ENCODE data around the gene PPP1R12A.

The PPP1R12A gene

DNA sequence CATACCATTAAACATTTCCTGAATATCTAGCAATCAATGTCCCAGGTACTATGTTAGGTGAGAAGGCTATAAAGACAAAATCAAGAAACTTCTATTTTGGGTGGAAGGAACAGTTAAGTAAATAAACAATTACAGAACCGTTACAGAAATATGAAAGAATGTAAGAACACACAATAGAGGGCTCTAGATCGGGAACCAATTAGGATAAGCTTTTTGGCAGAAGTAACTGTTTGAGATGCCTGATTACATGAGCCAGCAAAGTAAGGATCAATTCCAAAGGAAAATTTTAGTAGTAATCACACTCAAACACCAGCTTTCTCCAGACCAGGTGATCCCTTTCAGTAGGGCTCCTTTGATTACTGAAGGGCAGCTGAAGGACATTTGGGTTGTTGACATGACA lies 33.9 kb downstream of the PPP1R12A start:
- TF ChIP-seq POLR2AphosphoS5 (IDR thresholded peaks at IDR 0.05; ENCODE audit: low read depth, low read length) (no peak), SIN3A (IDR thresholded peaks at IDR 0.05; ENCODE audit: borderline replicate concordance, insufficient read depth, low read length) (no peak), FOXP2 (optimal IDR thresholded peaks at IDR 0.05; ENCODE audit: borderline replicate concordance, extremely low read depth, extremely low read length, insufficient read depth) (no peak), TAF1 (IDR thresholded peaks at IDR 0.05; ENCODE audit: borderline replicate concordance, insufficient read depth, low read length) (no peak)
- TF ChIP-seq, protein P1, sequence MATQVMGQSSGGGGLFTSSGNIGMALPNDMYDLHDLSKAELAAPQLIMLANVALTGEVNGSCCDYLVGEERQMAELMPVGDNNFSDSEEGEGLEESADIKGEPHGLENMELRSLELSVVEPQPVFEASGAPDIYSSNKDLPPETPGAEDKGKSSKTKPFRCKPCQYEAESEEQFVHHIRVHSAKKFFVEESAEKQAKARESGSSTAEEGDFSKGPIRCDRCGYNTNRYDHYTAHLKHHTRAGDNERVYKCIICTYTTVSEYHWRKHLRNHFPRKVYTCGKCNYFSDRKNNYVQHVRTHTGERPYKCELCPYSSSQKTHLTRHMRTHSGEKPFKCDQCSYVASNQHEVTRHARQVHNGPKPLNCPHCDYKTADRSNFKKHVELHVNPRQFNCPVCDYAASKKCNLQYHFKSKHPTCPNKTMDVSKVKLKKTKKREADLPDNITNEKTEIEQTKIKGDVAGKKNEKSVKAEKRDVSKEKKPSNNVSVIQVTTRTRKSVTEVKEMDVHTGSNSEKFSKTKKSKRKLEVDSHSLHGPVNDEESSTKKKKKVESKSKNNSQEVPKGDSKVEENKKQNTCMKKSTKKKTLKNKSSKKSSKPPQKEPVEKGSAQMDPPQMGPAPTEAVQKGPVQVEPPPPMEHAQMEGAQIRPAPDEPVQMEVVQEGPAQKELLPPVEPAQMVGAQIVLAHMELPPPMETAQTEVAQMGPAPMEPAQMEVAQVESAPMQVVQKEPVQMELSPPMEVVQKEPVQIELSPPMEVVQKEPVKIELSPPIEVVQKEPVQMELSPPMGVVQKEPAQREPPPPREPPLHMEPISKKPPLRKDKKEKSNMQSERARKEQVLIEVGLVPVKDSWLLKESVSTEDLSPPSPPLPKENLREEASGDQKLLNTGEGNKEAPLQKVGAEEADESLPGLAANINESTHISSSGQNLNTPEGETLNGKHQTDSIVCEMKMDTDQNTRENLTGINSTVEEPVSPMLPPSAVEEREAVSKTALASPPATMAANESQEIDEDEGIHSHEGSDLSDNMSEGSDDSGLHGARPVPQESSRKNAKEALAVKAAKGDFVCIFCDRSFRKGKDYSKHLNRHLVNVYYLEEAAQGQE (IDR thresholded peaks at IDR 0.05; ENCODE audit: insufficient read depth in 1 of 2, low read depth in 2 of 2, low read length in 2 of 2): no peak

DNA sequence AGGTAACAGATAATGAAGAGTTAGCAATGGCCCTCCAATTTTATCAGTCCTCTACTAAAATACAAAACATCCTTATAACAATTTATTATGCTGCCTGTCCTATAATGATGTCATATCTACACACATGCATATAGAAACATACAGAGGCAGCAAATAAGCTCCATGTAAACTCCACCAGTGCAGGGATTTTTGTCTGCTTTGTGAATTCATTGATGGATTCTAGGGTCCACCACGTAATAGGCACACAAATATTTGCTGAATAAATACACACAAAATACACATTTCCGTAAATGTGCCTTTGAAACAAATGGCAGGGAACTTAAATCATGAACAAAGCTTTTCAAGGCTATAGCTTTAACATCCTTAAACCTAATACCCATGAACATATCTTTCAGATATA lies 34.7 kb downstream of the PPP1R12A start:
- no peak for TF ChIP-seq SIN3A (IDR thresholded peaks at IDR 0.05; ENCODE audit: borderline replicate concordance, insufficient read depth, low read length)
- no peak for TF ChIP-seq TAF1 (IDR thresholded peaks at IDR 0.05; ENCODE audit: borderline replicate concordance, insufficient read depth, low read length)
- TF ChIP-seq, protein P1 (IDR thresholded peaks at IDR 0.05; ENCODE audit: insufficient read depth in 1 of 2, low read depth in 2 of 2, low read length in 2 of 2): no peak
- TF ChIP-seq POLR2AphosphoS5 (IDR thresholded peaks at IDR 0.05; ENCODE audit: low read depth, low read length): no peak
- no peak for TF ChIP-seq FOXP2 (optimal IDR thresholded peaks at IDR 0.05; ENCODE audit: borderline replicate concordance, extremely low read depth, extremely low read length, insufficient read depth)

DNA sequence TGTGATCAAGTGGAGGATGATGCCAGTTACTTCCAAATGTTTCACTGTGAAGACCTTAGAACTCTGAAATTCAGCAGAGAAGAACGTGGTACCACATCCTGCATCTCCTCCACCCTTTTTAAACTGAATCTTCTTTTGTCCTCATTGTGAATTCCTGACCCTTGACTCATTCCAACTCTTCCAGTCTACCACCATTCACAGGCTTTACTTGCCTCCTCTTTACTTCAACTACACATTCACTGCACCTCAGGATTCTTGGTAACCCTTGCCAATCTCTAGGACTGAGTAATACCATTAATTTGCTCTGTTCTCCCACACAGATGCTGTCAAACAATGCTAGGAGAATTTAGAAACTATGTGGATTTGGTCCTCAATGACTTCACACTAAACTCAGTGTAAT lies 37.3 kb downstream of the PPP1R12A start:
- TF ChIP-seq, protein P1 (IDR thresholded peaks at IDR 0.05; ENCODE audit: insufficient read depth in 1 of 2, low read depth in 2 of 2, low read length in 2 of 2): no peak
- TF ChIP-seq FOXP2 (optimal IDR thresholded peaks at IDR 0.05; ENCODE audit: borderline replicate concordance, extremely low read depth, extremely low read length, insufficient read depth): no peak
- TF ChIP-seq TAF1 (IDR thresholded peaks at IDR 0.05; ENCODE audit: borderline replicate concordance, insufficient read depth, low read length): no peak
- TF ChIP-seq SIN3A (IDR thresholded peaks at IDR 0.05; ENCODE audit: borderline replicate concordance, insufficient read depth, low read length): no peak

DNA sequence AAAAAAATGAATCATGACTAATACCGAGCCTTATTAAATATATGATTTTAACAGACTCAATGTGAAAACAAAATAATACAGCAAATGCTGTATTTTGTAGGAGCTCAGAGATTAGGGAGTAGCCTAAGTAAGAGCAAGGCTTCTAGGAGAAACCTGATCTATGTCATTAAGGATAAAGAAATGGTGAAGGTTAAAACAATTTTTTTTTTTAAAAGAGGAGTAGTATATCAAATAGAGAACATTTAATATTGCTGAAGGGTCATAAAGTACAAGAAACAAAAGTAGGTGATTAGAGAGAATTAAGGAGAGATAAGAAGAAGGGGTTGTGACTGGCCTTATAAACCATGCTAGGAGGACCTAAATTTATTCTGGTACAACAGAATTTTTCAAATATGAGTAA lies 39.1 kb downstream of the PPP1R12A start:
- no peak for TF ChIP-seq SIN3A (IDR thresholded peaks at IDR 0.05; ENCODE audit: borderline replicate concordance, insufficient read depth, low read length)
- TF ChIP-seq, protein P1 (IDR thresholded peaks at IDR 0.05; ENCODE audit: insufficient read depth in 1 of 2, low read depth in 2 of 2, low read length in 2 of 2): no peak
- TF ChIP-seq TAF1 (IDR thresholded peaks at IDR 0.05; ENCODE audit: borderline replicate concordance, insufficient read depth, low read length): no peak
- no peak for TF ChIP-seq FOXP2 (optimal IDR thresholded peaks at IDR 0.05; ENCODE audit: borderline replicate concordance, extremely low read depth, extremely low read length, insufficient read depth)
- no peak for TF ChIP-seq POLR2AphosphoS5 (IDR thresholded peaks at IDR 0.05; ENCODE audit: low read depth, low read length)

DNA sequence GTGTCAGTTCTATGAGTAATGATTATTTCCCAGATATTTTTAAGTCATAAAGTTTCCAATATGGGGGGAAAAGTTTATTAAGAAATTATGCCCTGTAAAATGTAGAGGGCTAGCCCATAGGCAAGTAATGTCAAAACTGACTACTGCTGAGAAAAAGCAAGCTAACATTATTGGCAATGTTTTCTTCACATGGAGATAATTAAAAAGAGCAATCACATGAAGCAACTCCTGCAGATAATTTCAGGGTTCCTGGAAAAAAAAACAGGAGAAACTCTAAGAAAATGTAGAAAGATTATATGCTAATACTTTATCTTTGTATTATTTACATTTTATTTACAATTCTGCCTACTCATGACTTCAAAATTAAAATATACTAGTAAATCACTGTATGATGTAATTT lies 39.8 kb downstream of the PPP1R12A start:
- TF ChIP-seq SIN3A (IDR thresholded peaks at IDR 0.05; ENCODE audit: borderline replicate concordance, insufficient read depth, low read length): no peak
- TF ChIP-seq POLR2AphosphoS5 (IDR thresholded peaks at IDR 0.05; ENCODE audit: low read depth, low read length): no peak
- TF ChIP-seq TAF1 (IDR thresholded peaks at IDR 0.05; ENCODE audit: borderline replicate concordance, insufficient read depth, low read length): no peak
- TF ChIP-seq, protein P1 (IDR thresholded peaks at IDR 0.05; ENCODE audit: insufficient read depth in 1 of 2, low read depth in 2 of 2, low read length in 2 of 2): no peak
- no peak for TF ChIP-seq FOXP2 (optimal IDR thresholded peaks at IDR 0.05; ENCODE audit: borderline replicate concordance, extremely low read depth, extremely low read length, insufficient read depth)

Data from PFSK-1 (cell line).